GM19328 (cell line): ENCODE measurements around the gene BCR.

Experiments used
- ATAC-seq: cut with Tn5 transposase; IDR thresholded peaks from one replicate; pipeline ENCODE4 v1.9.1; 2021; ENCODE audit warnings: mild to moderate bottlenecking, moderate library complexity; ENCODE audit not compliant: unreplicated experiment

BCR gene

GRCh38 chr22:23285236-23285635 lies 104.9 kb downstream of the BCR start:
- no peak for ATAC-seq

- no peak for ATAC-seq
These were observed 105.4 kb downstream of the BCR start for GRCh38 chr22:23285734-23286133.

GRCh38 chr22:23286296-23286695 lies 106.0 kb downstream of the BCR start:
- ATAC-seq, result no peak

GRCh38 chr22:23287136-23288095 lies 107.1 kb downstream of the BCR start:
- no peak for ATAC-seq

GRCh38 chr22:23288301-23289129 lies 108.2 kb downstream of the BCR start:
- ATAC-seq, result no peak

GRCh38 chr22:23289130-23289503 lies 108.8 kb downstream of the BCR start:
- no peak for ATAC-seq

GRCh38 chr22:23289851-23290724 lies 109.8 kb downstream of the BCR start:
- no peak for ATAC-seq

GRCh38 chr22:23291806-23292452 lies 111.6 kb downstream of the BCR start:
- no peak for ATAC-seq

GRCh38 chr22:23292453-23293350 lies 112.4 kb downstream of the BCR start:
- no peak for ATAC-seq

- ATAC-seq, result no peak
These were observed 113.4 kb downstream of the BCR start for GRCh38 chr22:23293720-23294119.

- no peak for ATAC-seq
These were observed 113.9 kb downstream of the BCR start for GRCh38 chr22:23294221-23294620.

GRCh38 chr22:23300476-23300875 lies 120.2 kb downstream of the BCR start:
- no peak for ATAC-seq

GRCh38 chr22:23301591-23301990 lies 121.3 kb downstream of the BCR start:
- ATAC-seq, result no peak

GRCh38 chr22:23302171-23303002 lies 122.1 kb downstream of the BCR start:
- no peak for ATAC-seq

GRCh38 chr22:23305321-23305910 lies 125.1 kb downstream of the BCR start:
- ATAC-seq, result no peak

GRCh38 chr22:23305922-23306374 lies 125.6 kb downstream of the BCR start:
- no peak for ATAC-seq

- no peak for ATAC-seq
These were observed 126.2 kb downstream of the BCR start for GRCh38 chr22:23306438-23306921.

- ATAC-seq, result no peak
These were observed 126.6 kb downstream of the BCR start for GRCh38 chr22:23306926-23307325.
